B cell (primary cell): Measurements from ENCODE around the gene MBD3L2. TPM values are rescaled to one million over a fixed set of nuclear protein-coding genes. Genes with fewer than 3 reads are reported as not detected.

ENCODE experiments used
- ATAC-seq: fragments of 200-7000 bp; cut with Tn5 transposase; one replicate; pipeline ENCODE4 v1.10.0; 2021; ENCODE audit warnings: low read depth, mild to moderate bottlenecking, moderate number of reproducible peaks, moderate library complexity
- CTCF ChIA-PET: fragments of 350-600 bp; sonication (Branson Sonifier 250); formaldehyde crosslinking; loops from one replicate; lab custom pipeline; 2021; ENCODE audit warnings: antibody characterized with exemption, inconsistent platforms; lab: Charles Lee
- POLR2A ChIA-PET: fragments of 350-600 bp; sonication (Branson Sonifier 250); formaldehyde crosslinking; loops from one replicate; lab custom pipeline; 2021; ENCODE audit warnings: antibody characterized with exemption; lab: Charles Lee
- DNase-seq: peaks from one replicate; pipeline ENCODE4 v3.0.0; 2013
- H2AFZ ChIP-seq: 2 replicates; pipeline ENCODE4 v1.6.1; 2012; ENCODE audit warnings: mild to moderate bottlenecking, low read depth, low read length; ENCODE audit not compliant: insufficient read depth, poor library complexity, severe bottlenecking
- H3K27ac ChIP-seq, 2 donors: 1 replicate in 1 of 2; 2 replicates in 1 of 2; pipeline ENCODE4 v1.5.1; 2012 to 2013; ENCODE audit warnings: low read length in 2 of 2, mild to moderate bottlenecking in 2 of 2, moderate library complexity in 1 of 2
- H3K27me3 ChIP-seq, 4 experiments: fragments of 200-600 bp in 1 of 4; sonication (generic) in 1 of 4; replicated peaks in 1 of 4; 1 replicate in 2 of 4; 2 replicates in 2 of 4; pipeline versions ENCODE4 v1.6.1 to v1.7.0; 2013 to 2016; ENCODE audit warnings: low read length in 3 of 4, mild to moderate bottlenecking in 2 of 4, mixed read lengths in 1 of 4, moderate library complexity in 1 of 4; ENCODE audit not compliant: insufficient read depth in 4 of 4, control insufficient read depth in 3 of 4; ENCODE audit errors: control extremely low read depth in 1 of 4
- H3K36me3 ChIP-seq, 2 experiments: replicated peaks in 1 of 2; 1 replicate in 1 of 2; 2 replicates in 1 of 2; pipeline versions ENCODE4 v1.6.1 to v1.7.1; 2013; ENCODE audit warnings: low read length in 1 of 2; ENCODE audit not compliant: insufficient read depth in 2 of 2, control insufficient read depth in 1 of 2; ENCODE audit errors: control extremely low read depth in 1 of 2, extremely low read depth in 1 of 2
- H3K4me1 ChIP-seq, 2 donors: fragments of 200-600 bp in 1 of 2; sonication (generic) in 1 of 2; 1 replicate in 1 of 2; 2 replicates in 1 of 2; pipeline versions ENCODE4 v1.5.1 to v1.6.1; 2013 to 2017; ENCODE audit warnings: low read length in 2 of 2; ENCODE audit not compliant: control insufficient read depth in 2 of 2, insufficient read depth in 2 of 2
- H3K4me2 ChIP-seq: replicated peaks from 2 replicates; pipeline ENCODE3; 2012; ENCODE audit warnings: mild to moderate bottlenecking, low read depth, low read length; ENCODE audit not compliant: poor library complexity, severe bottlenecking
- H3K4me3 ChIP-seq, 5 experiments: fragments of 200-600 bp in 1 of 5; sonication (generic) in 1 of 5; 1 replicate in 3 of 5; 2 replicates in 2 of 5; pipeline versions ENCODE4 v1.5.1 to v1.7.0; 2011 to 2016; ENCODE audit warnings: low read length in 4 of 5, mild to moderate bottlenecking in 4 of 5, low read depth in 2 of 5, control low read depth in 1 of 5, moderate library complexity in 1 of 5; ENCODE audit not compliant: insufficient read depth in 1 of 5; ENCODE audit errors: control extremely low read depth in 1 of 5, extremely low read depth in 1 of 5
- H3K79me2 ChIP-seq: fragments of 200-600 bp; sonication (generic); one replicate; pipeline ENCODE4 v1.6.0; 2016; ENCODE audit warnings: low read length; ENCODE audit not compliant: control insufficient read depth, insufficient read depth
- H3K9ac ChIP-seq: fragments of 200-600 bp; sonication (generic); 2 replicates; pipeline ENCODE4 v1.6.1; 2017; ENCODE audit warnings: mild to moderate bottlenecking, low read length, moderate library complexity
- H3K9me3 ChIP-seq, 3 donors: one replicate each; pipeline versions ENCODE4 v1.6.1 to v1.7.1; 2013; ENCODE audit warnings: low read length in 2 of 3; ENCODE audit not compliant: control insufficient read depth in 2 of 3, insufficient read depth in 1 of 3; ENCODE audit errors: control extremely low read depth in 1 of 3
- H4K20me1 ChIP-seq: 2 replicates; pipeline ENCODE4 v1.6.0; 2012; ENCODE audit warnings: mild to moderate bottlenecking, low read length; ENCODE audit not compliant: insufficient read depth, control insufficient read depth, poor library complexity, severe bottlenecking
- H3K27ac Mint-ChIP-seq: one replicate; pipeline ENCODE4 v1.8.0; 2021; ENCODE audit warnings: mixed read lengths
- H3K27me3 Mint-ChIP-seq: one replicate; pipeline ENCODE4 v1.8.0; 2021; ENCODE audit warnings: mixed read lengths
- H3K4me1 Mint-ChIP-seq: one replicate; pipeline ENCODE4 v1.8.0; 2021; ENCODE audit warnings: mixed read lengths
- H3K4me3 Mint-ChIP-seq: one replicate; pipeline ENCODE4 v1.8.0; 2021; ENCODE audit warnings: mixed read lengths
- H3K9me3 Mint-ChIP-seq: one replicate; pipeline ENCODE4 v1.8.0; 2022; ENCODE audit warnings: mixed read lengths; ENCODE audit not compliant: insufficient read depth
- CTCF ChIP-seq: fragments of 200-600 bp; IDR thresholded peaks from one replicate; pipeline ENCODE4 v1.8.0; 2022; ENCODE audit warnings: antibody characterized with exemption, mild to moderate bottlenecking
- EZH2 ChIP-seq: IDR thresholded peaks from 2 replicates; pipeline ENCODE4 v1.6.1; 2012; ENCODE audit warnings: borderline replicate concordance, low read depth, mild to moderate bottlenecking, moderate library complexity, low read length; ENCODE audit not compliant: insufficient read depth, poor library complexity, severe bottlenecking
- WGBS: methylation state at CpG from one replicate; pipeline ENCODE4 v1.1.5; 2013; ENCODE audit warnings: missing lambda C conversion rate; ENCODE audit not compliant: insufficient coverage; 5-methylcytosine and 5-hydroxymethylcytosine counted together
- intact Hi-C: fragments of 100-400 bp; cut with micrococcal nuclease; formaldehyde crosslinking; loops from one replicate; pipeline ENCODE4 v1.10.0; 2022
- polyA plus RNA-seq: library from polyadenylated mRNA; depleted of rRNA; stranded (reverse); fragments of >200 nt; gene quantifications from 2 replicates; pipeline ENCODE4 v1.2.3, GENCODE V29; 2012
- total RNA-seq, 2 donors: library from RNA; stranded (reverse); fragments of 120-200 nt in 1 of 2; gene quantifications; 1 replicate in 1 of 2; 2 replicates in 1 of 2; pipeline versions ENCODE4 v1.2.3 to v1.2.4, GENCODE V29; 2013 to 2022

The MBD3L2 gene
- total and polyA plus RNA-seq, 2 donors (not counting 1 experiment from before 2014, with no cell fraction given): not detected

GRCh38 chr19:7078008-7078407 lies 28.9 kb downstream of the MBD3L2 start:
- H3K4me3 Mint-ChIP-seq: no peak overlapping the region
- WGBS: no CpG with 5 or more reads among the region's 2 CpGs

More at GRCh38 chr19:7078008-7078407, 28.9 kb downstream of the MBD3L2 start:
- no peak overlapping the region for H3K9ac ChIP-seq
- DNase-seq (no peak), ATAC-seq (no peak)
- TF ChIP-seq EZH2 (no peak), CTCF (no peak)
- H3K27me3 Mint-ChIP-seq: no peaks in the 10 kb centered on the region
- ChIA-PET POLR2A (interaction anchor here (0.5 to 0.6 kb wide), 2 partner anchors 9 to 314 kb away, joined by 3 to 6 read pairs; partner anchors contain the start of gene ZNF557), CTCF (interaction anchor here (0.7 to 1.0 kb wide), 2 partner anchors 9 to 21 kb away, joined by 3 read pairs; no protein-coding TSS in a partner anchor)
- H3K27ac ChIP-seq: no peak overlapping the region
- H2AFZ ChIP-seq: no peak overlapping the region
- peaks cover 11% of the 10 kb centered on the region for H3K9me3 Mint-ChIP-seq
- peaks cover 41 to 91% of the 10 kb centered on the region in 2 experiments for H3K36me3 ChIP-seq
- no peak overlapping the region for H3K4me2 ChIP-seq
- intact Hi-C loops: no loop called here
- H3K4me3 ChIP-seq: peak overlapping the region in 1 of 5 experiments; percentile 20
- peaks cover 16 to 72% (median 54%) of the 10 kb centered on the region in 3 donors for H3K9me3 ChIP-seq
- no peak overlapping the region for H3K27ac Mint-ChIP-seq
- H3K79me2 ChIP-seq: peaks cover 14% of the 10 kb centered on the region
- H3K4me1 Mint-ChIP-seq: no peaks in the 10 kb centered on the region
- no peaks in the 10 kb centered on the region for H3K4me1 ChIP-seq
- peaks cover 11% of the 10 kb centered on the region for H4K20me1 ChIP-seq
- no peaks in the 10 kb centered on the region for H3K27me3 ChIP-seq
